NCI-H510A (cell line): ENCODE results near the gene METAP1D.
"Not testable (repeated sequence)": the region's sequence is repeated elsewhere in the genome, so short reads cannot be mapped to it uniquely, and the experiment has no call there.

Source experiments
- DNase-seq: peaks from one replicate; lab custom pipeline; 2025; lab: John Stamatoyannopoulos, UW

METAP1D gene

GRCh38 chr2:172048508-172049503 is 49.1 kb downstream of the METAP1D start:
- DNase-seq: no peak

GRCh38 chr2:172049567-172050120 is 49.9 kb downstream of the METAP1D start:
- no peak for DNase-seq

- no peak for DNase-seq
Measured at GRCh38 chr2:172050479-172051125, 50.8 kb downstream of the METAP1D start.

GRCh38 chr2:172052000-172052983 is 52.5 kb downstream of the METAP1D start:
- peak; percentile 15 for DNase-seq

GRCh38 chr2:172053486-172053885 is 53.7 kb downstream of the METAP1D start:
- no peak for DNase-seq

GRCh38 chr2:172056293-172056692 is 56.5 kb downstream of the METAP1D start:
- no peak for DNase-seq

GRCh38 chr2:172058660-172059059 is 58.9 kb downstream of the METAP1D start:
- no peak for DNase-seq

- not testable (repeated sequence) for DNase-seq
Measured at GRCh38 chr2:172060118-172060517, 60.4 kb downstream of the METAP1D start.

GRCh38 chr2:172062402-172063004 is 62.8 kb downstream of the METAP1D start:
- no peak for DNase-seq

- no peak for DNase-seq
Measured at GRCh38 chr2:172063446-172063845, 63.7 kb downstream of the METAP1D start.

- no peak for DNase-seq
Measured at GRCh38 chr2:172065111-172065510, 65.4 kb downstream of the METAP1D start.

- no peak for DNase-seq
Measured at GRCh38 chr2:172066394-172066886, 66.7 kb downstream of the METAP1D start.

- not testable (repeated sequence) for DNase-seq
Measured at GRCh38 chr2:172067905-172068304, 68.2 kb downstream of the METAP1D start.

GRCh38 chr2:172070936-172071335 is 71.2 kb downstream of the METAP1D start:
- no peak for DNase-seq

- no peak for DNase-seq
Measured at GRCh38 chr2:172072303-172072702, 72.5 kb downstream of the METAP1D start.

- DNase-seq: no peak
Measured at GRCh38 chr2:172072706-172073105, 73.0 kb downstream of the METAP1D start.

GRCh38 chr2:172073518-172073917 is 73.8 kb downstream of the METAP1D start:
- DNase-seq: no peak

GRCh38 chr2:172074254-172074653 is 74.5 kb downstream of the METAP1D start:
- no peak for DNase-seq

- DNase-seq: no peak
Measured at GRCh38 chr2:172079416-172079815, 79.7 kb downstream of the METAP1D start.

GRCh38 chr2:172079838-172080640 is 80.3 kb downstream of the METAP1D start:
- DNase-seq: no peak
